KMS-11 (cell line): ENCODE measurements around the gene TNFAIP8L2.
A peak's percentile ranks its signal among the peaks of the same experiment; 100 is the strongest.
"Not testable (repeated sequence)": the region's sequence is repeated elsewhere in the genome, so short reads cannot be mapped to it uniquely, and the experiment has no call there.

Experiments
- H2AFZ ChIP-seq: fragments of 200-600 bp; sonication (generic); 2 replicates; pipeline ENCODE4 v1.6.1; 2016; ENCODE audit warnings: antibody characterized with exemption, mixed run types, low read depth
- H3K27ac ChIP-seq: fragments of 200-600 bp; sonication (generic); 2 replicates; pipeline ENCODE4 v1.6.1; 2016; ENCODE audit warnings: mild to moderate bottlenecking, mixed run types
- H3K27me3 ChIP-seq: fragments of 200-600 bp; sonication (generic); 2 replicates; pipeline ENCODE4 v1.6.1; 2017; ENCODE audit warnings: mild to moderate bottlenecking, low read depth, mixed run types, moderate library complexity; ENCODE audit not compliant: insufficient read depth
- H3K36me3 ChIP-seq: fragments of 200-600 bp; sonication (generic); 2 replicates; pipeline ENCODE4 v1.6.1; 2017; ENCODE audit warnings: mild to moderate bottlenecking, mixed run types; ENCODE audit not compliant: insufficient read depth
- H3K4me1 ChIP-seq: fragments of 200-600 bp; sonication (generic); 2 replicates; pipeline ENCODE4 v1.6.1; 2016; ENCODE audit warnings: mild to moderate bottlenecking, low read depth, mixed run types; ENCODE audit not compliant: poor library complexity, severe bottlenecking
- H3K4me2 ChIP-seq: fragments of 200-600 bp; sonication (generic); 2 replicates; pipeline ENCODE4 v1.7.0; 2016; ENCODE audit warnings: mild to moderate bottlenecking, mixed run types
- H3K4me3 ChIP-seq: fragments of 200-600 bp; sonication (generic); IDR thresholded peaks from 2 replicates; pipeline ENCODE4 v1.6.1; 2017; ENCODE audit warnings: low read depth, low read length, mixed read lengths; ENCODE audit not compliant: insufficient read depth
- H3K79me2 ChIP-seq: fragments of 200-600 bp; sonication (generic); 2 replicates; pipeline ENCODE4 v1.6.1; 2016; ENCODE audit warnings: low read depth, mixed run types; ENCODE audit not compliant: insufficient read depth
- H3K9ac ChIP-seq: fragments of 200-600 bp; sonication (generic); 2 replicates; pipeline ENCODE4 v1.6.1; 2016; ENCODE audit warnings: mild to moderate bottlenecking, mixed run types
- H4K20me1 ChIP-seq: fragments of 200-600 bp; sonication (generic); 2 replicates; pipeline ENCODE4 v1.6.1; 2016; ENCODE audit warnings: mild to moderate bottlenecking, mixed run types; ENCODE audit not compliant: insufficient read depth
- TF ChIP-seq, protein P1 (sequence below): fragments of 200-600 bp; sonication (generic); conservative IDR thresholded peaks from 2 replicates; pipeline ENCODE4 v1.6.1; 2017; ENCODE audit warnings: low read depth, mild to moderate bottlenecking, antibody characterized with exemption, low read length, moderate library complexity, mixed read lengths

Gene TNFAIP8L2

DNA sequence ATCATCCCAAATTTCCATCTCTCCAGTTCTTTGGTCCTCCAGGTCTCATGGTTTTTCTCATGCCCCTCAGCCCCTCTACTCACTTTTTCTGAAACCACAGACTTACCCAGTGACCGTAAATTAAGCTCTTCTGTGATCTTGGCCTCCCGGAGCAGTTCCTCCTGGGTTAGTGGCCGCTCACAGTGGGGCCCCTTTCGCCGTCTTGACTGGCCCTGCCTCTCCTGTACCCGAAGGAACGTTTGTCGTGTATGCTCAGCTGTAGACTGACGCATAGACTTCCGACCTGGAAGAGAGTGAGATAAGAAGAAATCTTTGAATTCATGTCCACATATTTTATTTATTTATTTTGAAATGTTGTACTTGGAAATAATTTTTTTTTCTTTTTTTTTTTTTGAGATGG lies 27.8 kb downstream of the TNFAIP8L2 start:
- Histone ChIP-seq H3K4me1 (peaks cover 11% of the 10 kb centered on the region), H3K4me3 (no peak overlapping the region), H3K36me3 (peaks cover 23% of the 10 kb centered on the region; the same call in 1 of the 2 replicates), H3K27ac (no peak overlapping the region), H3K27me3 (no peaks in the 10 kb centered on the region), H3K4me2 (no peak overlapping the region), H3K9ac (no peak overlapping the region), H4K20me1 (no peaks in the 10 kb centered on the region), H3K79me2 (peaks cover 23% of the 10 kb centered on the region), H2AFZ (no peak overlapping the region)
- TF ChIP-seq, protein P1, sequence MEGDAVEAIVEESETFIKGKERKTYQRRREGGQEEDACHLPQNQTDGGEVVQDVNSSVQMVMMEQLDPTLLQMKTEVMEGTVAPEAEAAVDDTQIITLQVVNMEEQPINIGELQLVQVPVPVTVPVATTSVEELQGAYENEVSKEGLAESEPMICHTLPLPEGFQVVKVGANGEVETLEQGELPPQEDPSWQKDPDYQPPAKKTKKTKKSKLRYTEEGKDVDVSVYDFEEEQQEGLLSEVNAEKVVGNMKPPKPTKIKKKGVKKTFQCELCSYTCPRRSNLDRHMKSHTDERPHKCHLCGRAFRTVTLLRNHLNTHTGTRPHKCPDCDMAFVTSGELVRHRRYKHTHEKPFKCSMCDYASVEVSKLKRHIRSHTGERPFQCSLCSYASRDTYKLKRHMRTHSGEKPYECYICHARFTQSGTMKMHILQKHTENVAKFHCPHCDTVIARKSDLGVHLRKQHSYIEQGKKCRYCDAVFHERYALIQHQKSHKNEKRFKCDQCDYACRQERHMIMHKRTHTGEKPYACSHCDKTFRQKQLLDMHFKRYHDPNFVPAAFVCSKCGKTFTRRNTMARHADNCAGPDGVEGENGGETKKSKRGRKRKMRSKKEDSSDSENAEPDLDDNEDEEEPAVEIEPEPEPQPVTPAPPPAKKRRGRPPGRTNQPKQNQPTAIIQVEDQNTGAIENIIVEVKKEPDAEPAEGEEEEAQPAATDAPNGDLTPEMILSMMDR = no peak

DNA sequence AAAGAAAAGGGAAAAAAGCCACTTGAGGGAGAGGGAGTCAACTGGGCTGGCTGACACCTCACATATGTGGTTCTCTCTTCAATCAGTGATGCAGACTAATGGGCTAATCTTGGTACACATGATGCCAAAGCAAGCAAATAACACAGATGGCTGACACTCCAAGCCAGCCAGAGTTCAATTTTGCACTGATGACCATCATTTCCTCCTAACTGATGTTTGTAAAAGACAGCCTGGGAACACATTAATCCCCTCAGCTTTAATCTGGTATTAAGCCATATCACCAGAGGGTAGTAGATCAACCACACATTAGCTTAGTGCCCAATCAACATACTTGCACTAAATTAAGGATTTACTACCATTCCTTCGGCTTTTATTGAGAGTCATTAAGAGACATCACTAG lies 30.8 kb downstream of the TNFAIP8L2 start:
- no peak overlapping the region for H3K4me3 ChIP-seq
- no peak overlapping the region for H3K4me2 ChIP-seq
- H4K20me1 ChIP-seq = no peaks in the 10 kb centered on the region
- no peak overlapping the region for H3K9ac ChIP-seq
- no peak overlapping the region for H3K27ac ChIP-seq
- no peaks in the 10 kb centered on the region for H3K27me3 ChIP-seq
- peaks cover 31% of the 10 kb centered on the region for H3K79me2 ChIP-seq
- H3K36me3 ChIP-seq = peaks cover 22% of the 10 kb centered on the region; the same call in 1 of the 2 replicates
- TF ChIP-seq, protein P1 = no peak
- H2AFZ ChIP-seq = no peak overlapping the region
- peaks cover 18% of the 10 kb centered on the region for H3K4me1 ChIP-seq

DNA sequence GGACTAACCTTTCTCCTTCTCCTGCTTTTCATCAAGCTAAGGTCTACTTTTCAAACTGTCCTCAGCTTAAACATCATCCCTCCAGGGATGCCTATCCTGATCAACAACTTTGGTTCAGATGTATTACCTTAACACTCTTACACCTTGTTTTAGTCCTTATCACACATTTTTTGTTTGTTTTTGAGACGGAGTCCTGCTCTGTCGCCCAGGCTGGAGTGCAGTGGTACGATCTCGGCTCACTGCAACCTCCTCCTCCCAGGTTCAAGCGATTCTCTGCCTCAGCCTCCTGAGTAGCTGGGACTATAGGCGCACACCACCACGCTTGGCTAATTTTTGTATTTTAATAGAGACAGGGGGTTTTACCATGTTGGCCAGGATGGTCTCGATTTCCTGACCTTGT lies 32.2 kb downstream of the TNFAIP8L2 start:
- Histone ChIP-seq H3K9ac (peak overlapping the region; percentile 74; the same call in 1 of the 2 replicates), H3K27me3 (peaks cover 11% of the 10 kb centered on the region; the same call in 1 of the 2 replicates), H3K4me1 (peaks cover 18% of the 10 kb centered on the region), H3K36me3 (peaks cover 10% of the 10 kb centered on the region; the same call in 1 of the 2 replicates), H3K79me2 (peaks cover 31% of the 10 kb centered on the region), H3K4me2 (peak overlapping the region; percentile 92)
- H3K4me3 ChIP-seq, H2AFZ ChIP-seq, H3K27ac ChIP-seq, H4K20me1 ChIP-seq: not testable (repeated sequence)

DNA sequence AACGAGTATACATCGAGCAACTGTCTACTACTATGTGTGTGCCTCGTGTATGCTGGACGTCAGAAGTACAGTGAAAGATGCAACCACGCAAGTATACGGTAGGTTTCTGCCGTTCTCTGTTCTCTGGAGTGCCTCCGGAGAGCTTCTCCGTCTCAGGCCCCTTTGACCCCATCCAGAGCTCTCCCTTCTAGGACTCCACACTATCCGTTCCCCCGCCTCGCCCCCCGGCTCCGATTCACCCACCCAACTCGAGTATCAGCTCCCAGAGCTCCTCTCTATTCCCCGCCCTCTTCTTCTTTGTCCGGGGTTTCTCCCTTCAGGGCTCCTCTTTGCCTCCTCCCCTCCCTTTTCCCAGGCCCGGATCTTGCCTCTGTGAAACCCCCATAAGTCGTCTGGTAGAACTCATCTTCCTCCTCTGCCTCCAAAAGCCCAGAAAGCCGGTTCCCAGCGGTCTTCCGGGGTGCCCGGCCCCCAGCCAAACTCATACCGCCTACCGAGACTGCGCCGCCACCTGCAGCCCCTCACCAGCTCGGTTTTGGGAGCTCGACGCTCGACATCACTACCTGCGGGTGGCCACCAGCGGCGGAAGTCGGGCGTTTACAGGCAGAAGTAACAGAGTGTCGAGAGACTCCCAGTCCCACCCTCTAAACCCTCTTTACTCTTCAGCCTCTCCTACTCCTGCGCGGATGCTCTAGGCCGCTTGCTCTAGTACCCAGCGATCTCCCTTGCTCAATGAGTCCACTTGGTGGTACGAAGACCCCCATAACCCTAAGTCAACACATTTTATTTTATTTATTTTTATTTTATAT lies 33.4 kb downstream of the TNFAIP8L2 start, which contains the start of gene VPS72:
VPS72 (minus strand) TSS at position 561 of the 809 bp plus-strand sequence; CDS start at position 485, 76 bp downstream.
- peaks cover 20% of the 10 kb centered on the region for H3K27me3 ChIP-seq
- peak within 1 kb of the TSS; percentile 74 for H3K9ac ChIP-seq
- peaks cover under 1% of the 10 kb centered on the region; the same call in 1 of the 2 replicates for H3K36me3 ChIP-seq
- peak within 1 kb of the TSS; percentile 57 for H3K27ac ChIP-seq
- H4K20me1 ChIP-seq = no peaks in the 10 kb centered on the region
- peaks cover 18% of the 10 kb centered on the region for H3K4me1 ChIP-seq
- H3K79me2 ChIP-seq = peaks cover 31% of the 10 kb centered on the region
- peak within 1 kb of the TSS; percentile 81 for H2AFZ ChIP-seq
- H3K4me3 ChIP-seq = peak within 1 kb of the TSS; percentile 98
- H3K4me2 ChIP-seq = peak within 1 kb of the TSS; percentile 92
- TF ChIP-seq, protein P1 = no peak

DNA sequence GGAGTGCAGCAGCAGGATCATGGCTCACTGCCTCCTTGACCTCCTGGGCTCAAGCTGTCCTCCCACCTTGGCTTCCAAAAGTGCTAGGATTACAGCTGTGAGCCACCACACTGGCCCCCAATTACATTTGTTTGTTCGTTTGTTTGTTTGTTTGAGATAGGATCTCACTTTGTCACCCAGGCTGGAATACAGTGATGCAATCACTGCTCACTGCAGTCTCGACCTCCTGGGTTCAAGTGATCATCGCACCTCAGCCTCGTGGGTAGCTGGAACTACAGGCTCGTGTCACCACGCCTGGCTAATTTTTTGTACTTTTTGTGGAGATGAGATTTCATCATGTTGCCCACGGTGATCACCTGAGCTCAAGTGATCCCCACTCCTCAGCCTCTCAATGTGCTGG lies 35.6 kb downstream of the TNFAIP8L2 start:
- Histone ChIP-seq H3K9ac (no peak overlapping the region), H4K20me1 (no peaks in the 10 kb centered on the region), H3K4me2 (no peak overlapping the region), H3K4me3 (no peak overlapping the region), H3K27me3 (peaks cover 20% of the 10 kb centered on the region), H3K79me2 (peaks cover 29% of the 10 kb centered on the region), H3K27ac (no peak overlapping the region), H2AFZ (no peak overlapping the region), H3K36me3 (no peaks in the 10 kb centered on the region), H3K4me1 (peaks cover 29% of the 10 kb centered on the region)
- TF ChIP-seq, protein P1 = no peak
